Activated naive CD8-positive, alpha-beta T cell treated with anti-CD3 and anti-CD28 coated beads, Interleukin-2, amount 50 U/mL, for 16 hours (primary cell): ENCODE data around the gene PCDHB10.

Experiments used
- DNase-seq: peaks from one replicate; pipeline ENCODE4 v3.0.0-alpha.2; 2020; ENCODE audit warnings: low read depth, low spot score

The PCDHB10 gene

DNA sequence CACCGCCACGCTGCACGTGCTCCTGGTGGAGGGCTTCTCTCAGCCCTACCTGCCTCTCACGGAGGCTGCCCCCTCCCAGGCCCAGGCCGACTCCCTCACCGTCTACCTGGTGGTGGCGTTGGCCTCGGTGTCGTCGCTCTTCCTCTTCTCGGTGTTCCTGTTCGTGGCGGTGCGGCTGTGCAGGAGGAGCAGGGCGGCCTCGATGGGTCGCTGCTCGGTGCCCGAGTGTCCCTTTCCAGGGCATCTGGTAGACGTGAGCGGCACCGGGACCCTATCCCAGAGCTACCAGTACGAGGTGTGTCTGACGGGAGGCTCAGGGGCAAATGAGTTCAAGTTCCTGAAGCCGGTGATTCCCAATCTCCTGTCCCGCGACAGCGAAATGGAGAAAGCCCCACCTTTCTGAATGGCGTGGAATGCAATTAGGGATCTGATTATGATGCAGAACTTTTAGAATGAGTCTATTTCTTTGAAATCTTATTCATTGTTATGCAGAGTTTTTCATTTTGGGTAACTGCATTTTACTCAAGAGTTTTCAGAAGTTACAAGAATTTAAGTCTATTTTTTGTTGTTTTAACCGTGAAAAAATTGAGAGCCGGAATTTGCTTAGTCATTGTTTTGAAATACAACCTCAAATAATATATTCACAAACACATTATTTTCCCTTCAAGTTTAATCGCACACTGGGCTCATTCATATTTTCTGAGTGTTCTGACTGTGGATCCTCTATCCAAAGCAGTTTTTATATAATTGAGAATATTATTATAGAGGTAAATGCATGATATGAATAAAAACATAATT is 44.6 kb downstream of the PCDHB10 start:
- DNase-seq: no peak

DNA sequence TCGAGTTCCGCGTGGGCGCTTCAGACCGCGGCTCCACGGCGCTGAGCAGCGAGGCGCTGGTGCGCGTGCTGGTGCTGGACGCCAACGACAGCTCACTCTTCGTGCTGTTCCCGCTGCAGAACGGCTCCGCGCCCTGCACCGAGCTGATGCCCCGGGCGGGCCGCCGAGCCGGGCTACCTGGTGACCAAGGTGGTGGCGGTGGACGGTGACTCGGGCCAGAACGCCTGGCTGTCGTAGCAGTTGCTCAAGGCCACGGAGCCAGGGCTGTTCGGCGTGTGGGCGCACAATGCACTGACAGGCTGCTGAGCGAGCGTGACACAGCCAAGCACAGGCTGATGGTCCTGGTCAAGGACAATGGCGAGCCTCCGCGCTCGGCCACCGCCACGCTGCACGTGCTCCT is 49.3 kb downstream of the PCDHB10 start:
- DNase-seq: no peak
